NCI-H510A treated with DMSO at 0.1 percent for 48 hours (cell line): Measurements from ENCODE around the gene PTPRK.

ENCODE experiments used
- DNase-seq: peaks from one replicate; lab custom pipeline; 2025; lab: John Stamatoyannopoulos, UW

PTPRK gene

GRCh38 chr6:128343706-128344105, 176.7 kb downstream of the PTPRK start:
- no peak for DNase-seq

DNA sequence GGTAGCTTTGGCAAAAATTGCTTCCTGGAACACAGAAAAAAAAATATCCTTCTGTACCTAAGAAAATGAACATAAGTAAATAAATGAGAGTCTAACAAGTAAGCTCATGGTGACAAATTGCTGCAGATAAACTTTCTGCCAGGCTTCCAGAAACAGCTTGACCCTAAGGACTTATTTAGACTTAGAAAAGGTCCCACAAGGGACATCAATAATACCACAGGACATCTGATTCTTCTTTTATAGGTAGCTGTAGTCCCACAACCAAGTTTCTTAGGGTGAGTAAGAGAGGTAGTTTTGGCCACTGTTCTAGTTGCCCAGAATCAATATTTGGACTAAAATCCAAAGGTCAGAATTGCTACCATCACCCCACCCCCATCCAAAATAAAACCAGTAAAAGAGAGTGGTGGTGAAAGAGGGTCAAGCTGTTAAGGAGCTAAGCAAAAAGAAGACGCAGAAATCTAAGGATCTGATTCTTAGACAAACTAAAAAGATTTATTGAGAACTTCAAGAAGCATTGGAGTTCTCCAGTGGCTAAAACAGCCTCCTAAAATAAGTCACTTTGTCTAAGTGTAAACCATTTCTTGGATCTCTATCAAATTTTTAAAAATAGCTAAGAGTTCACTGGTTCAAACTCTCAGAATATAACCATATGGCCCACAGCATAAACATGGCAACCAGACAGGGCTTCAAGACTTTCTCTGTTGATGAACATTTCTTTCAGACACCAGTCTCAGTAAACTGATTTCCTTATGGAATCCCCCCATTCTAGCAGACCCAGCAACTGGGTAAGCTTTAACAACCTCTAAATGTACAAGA, 180.6 kb downstream of the PTPRK start:
- DNase-seq: no peak

DNA sequence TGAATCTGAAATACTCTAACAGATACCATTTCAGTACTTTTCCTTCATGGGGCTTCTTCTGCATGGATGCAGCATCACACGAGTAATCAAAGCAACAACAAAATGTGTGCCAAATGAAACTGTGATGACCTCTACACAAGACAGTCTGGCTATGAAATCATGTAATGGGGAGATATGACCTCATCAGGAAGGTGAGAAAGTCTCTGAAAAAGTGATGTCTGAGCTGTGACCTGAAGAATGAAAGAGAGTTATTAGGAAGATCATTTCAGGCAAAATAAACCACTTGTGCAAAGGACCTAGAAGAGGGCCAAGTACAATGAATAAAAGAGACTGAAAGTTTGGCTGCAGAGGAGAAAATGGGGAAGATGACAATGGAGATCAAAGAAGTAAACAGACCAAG, 182.8 kb downstream of the PTPRK start:
- no peak for DNase-seq

GRCh38 chr6:128336436-128337095, 183.8 kb downstream of the PTPRK start:
- DNase-seq: no peak

GRCh38 chr6:128335963-128336362, 184.4 kb downstream of the PTPRK start:
- DNase-seq: no peak

DNA sequence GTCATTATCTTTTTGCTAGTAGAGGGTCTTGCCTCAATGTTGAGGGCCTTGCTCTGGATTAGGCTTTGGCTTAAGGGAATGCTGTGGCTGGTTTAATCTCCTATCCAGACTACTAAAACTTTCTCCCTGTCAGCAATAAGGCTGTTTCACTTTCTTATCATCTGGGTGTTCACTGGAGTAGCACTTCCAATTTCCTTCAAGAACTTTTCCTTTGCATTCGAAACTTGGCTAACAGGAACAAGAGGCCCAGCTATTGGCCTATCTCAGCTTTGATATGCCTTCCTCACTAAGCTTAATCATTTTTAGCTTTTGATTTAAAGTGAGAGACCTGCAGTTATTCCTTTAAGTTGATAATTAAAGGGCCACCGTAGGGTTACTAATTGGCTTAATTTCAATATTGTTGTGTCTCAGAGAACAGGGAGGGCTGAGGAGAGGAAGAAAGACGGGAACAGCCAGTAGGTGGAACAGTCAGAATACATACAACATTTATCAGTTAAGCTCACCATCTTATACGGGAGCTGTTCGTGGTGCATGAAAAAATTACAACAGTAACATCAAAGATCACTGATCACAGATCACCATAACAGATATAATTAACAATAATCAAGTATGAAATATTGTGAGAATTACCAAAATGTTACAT, 186.7 kb downstream of the PTPRK start:
- DNase-seq: no peak

- no peak for DNase-seq
These were observed 192.5 kb downstream of the PTPRK start for GRCh38 chr6:128327890-128328289.

GRCh38 chr6:128323011-128323410, 197.4 kb downstream of the PTPRK start:
- no peak for DNase-seq

- DNase-seq: no peak
These were observed 200.5 kb downstream of the PTPRK start for GRCh38 chr6:128319946-128320345.

GRCh38 chr6:128319157-128319556, 201.2 kb downstream of the PTPRK start:
- no peak for DNase-seq

DNA sequence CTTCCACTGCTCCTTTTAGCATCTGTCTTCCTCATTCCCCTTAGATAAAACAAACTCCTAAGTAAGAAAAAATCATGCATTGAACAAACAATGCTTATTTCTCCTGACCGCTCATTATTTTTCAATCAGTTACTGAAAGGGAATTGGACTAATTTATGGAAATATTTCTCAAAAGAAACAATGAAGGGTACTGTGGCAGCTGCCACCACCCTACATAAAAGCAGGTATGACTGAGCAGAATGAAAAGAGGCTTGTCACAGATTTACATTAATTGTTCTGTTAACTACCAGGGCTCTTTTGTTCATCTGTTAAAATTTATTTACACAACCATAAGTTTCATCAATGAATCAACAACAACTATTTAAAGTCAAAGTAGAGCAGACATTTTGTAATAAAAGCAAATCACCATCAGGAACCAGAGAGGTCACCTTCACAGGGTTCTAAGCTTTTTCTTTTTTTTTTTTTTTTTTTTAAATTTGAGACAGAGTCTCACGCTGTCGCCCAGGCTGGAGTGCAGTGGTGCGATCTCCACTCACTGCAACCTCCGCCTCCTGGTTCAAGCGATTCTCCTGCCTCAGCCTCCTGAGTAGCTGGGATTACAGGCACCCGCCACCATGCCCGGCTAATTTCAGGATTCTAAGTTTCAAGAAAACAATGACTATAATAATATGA, 204.0 kb downstream of the PTPRK start:
- no peak for DNase-seq

DNA sequence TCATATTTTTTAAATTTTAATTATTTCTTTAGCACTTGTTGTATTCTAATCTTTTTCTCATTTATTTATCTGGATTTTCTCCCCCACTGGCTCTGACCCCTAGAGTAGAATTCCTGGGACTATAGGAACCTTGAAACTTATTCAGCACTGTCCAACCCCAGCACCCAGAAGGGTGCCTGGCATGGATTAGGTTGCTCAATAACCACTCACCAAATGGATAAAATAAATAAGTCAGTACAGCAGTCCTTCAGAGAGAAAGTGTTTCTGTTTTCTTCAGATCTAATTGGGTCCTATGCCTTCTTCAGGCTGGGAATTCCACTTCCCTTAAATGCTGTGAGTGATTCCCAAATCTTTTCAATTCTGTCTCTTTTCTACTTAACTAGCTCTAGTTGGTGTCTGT, 206.2 kb downstream of the PTPRK start:
- DNase-seq: no peak

- no peak for DNase-seq
These were observed 208.3 kb downstream of the PTPRK start for GRCh38 chr6:128311944-128312570.

DNA sequence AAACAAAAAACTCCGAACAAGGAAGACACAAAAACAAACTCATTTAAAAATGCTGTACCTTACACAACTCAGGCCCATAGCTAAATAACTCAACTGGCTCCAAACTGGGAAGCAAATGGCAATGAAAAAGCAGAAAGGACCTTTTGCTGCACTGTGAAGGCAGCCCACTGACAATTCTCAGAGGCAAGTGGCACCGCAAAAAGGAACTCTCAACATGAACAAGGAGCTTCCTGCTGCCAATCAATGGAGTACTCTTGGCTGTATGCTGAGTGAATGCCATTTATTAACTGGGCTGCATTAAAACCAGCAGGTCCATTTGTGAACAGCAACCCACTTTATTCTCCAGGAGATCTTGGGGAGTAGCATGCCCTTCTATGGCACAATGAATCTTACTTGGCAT, 209.9 kb downstream of the PTPRK start:
- no peak for DNase-seq

GRCh38 chr6:128307671-128308070, 212.7 kb downstream of the PTPRK start:
- no peak for DNase-seq

GRCh38 chr6:128305976-128306375, 214.4 kb downstream of the PTPRK start:
- no peak for DNase-seq

DNA sequence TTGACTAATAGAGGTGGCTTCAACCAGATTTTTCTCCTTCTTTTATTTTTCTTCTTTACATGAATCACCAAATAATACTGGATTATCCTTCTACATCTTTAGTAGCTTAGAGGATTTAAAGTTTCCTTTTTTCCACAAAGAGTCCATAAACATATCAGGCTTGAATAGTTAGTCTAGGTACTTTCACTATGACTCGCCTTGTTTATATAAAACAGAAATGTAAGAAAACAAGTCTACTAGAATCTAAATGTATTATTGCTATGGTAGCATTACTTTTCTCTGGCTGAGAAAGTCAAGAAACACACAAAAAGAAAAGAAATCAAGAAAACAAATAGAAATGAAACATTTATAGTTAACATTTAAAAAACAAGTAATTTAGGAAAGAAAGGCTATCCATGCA, 215.2 kb downstream of the PTPRK start:
- DNase-seq: no peak

GRCh38 chr6:128303870-128304269, 216.5 kb downstream of the PTPRK start:
- no peak for DNase-seq

DNA sequence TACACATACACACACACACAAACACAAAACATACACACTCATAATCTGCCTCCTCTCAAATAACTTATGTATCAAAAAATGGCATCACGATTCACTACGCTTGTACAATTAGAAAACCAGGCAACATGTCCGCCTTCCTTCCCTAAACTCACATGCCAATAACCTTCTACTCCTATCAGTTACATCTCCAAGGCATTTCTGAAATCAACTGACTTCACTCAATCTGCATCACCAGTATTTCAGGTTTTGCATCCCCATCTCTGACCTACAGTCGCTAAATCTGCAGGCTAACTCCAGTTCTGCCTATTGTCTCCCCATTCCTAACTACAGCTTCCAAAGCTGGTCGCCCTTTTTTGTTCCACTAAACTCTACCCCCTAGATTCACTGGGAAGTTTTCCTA, 217.5 kb downstream of the PTPRK start:
- no peak for DNase-seq

GRCh38 chr6:128295670-128296069, 224.7 kb downstream of the PTPRK start:
- no peak for DNase-seq

DNA sequence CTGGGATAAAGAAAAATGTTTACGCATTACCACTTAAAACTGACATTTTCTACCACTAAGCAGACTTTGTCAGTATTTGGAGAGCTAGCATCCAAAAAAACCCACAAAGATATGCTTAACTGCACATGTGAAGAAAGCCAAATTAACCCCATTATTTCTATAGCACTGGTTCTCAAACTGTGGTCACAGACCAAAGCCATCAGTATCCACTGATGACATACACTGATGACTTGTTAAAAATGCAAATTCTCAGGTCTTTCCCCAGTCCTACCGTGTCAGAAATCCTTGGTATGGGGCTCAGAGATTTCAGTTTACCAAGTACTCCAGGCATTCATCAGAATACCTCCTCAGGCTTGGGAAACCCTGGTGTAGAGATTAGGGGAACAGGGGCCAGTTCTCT, 230.2 kb downstream of the PTPRK start:
- DNase-seq: no peak

DNA sequence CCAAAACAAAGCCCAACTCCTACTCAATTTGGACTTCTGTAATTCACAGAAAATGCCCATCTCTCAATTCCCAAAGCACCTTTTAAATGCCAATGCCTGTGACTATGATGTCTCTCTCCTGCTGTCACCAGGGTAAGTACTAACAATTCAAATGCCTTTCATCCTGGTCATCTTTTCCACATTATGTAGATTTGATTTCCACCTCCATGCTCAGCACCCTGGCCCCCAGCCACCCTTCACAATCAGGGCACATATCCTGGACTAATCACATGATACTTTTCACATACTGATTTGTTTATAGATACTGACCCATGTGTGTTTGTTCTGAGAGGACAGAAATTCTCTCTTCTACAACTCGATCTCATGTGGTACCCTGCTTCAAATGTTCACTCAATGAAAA, 236.3 kb downstream of the PTPRK start:
- DNase-seq: no peak
